Mesothelial cell of epicardium (in vitro differentiated cells): ENCODE results near the gene DHX38. TPM values are rescaled to one million over a fixed set of nuclear protein-coding genes. Genes with fewer than 3 reads are reported as not detected.
"Not testable (repeated sequence)": the region's sequence is repeated elsewhere in the genome, so short reads cannot be mapped to it uniquely, and the experiment has no call there.

Source experiments
- DNase-seq, 2 experiments: peaks; one replicate each; pipeline ENCODE4 v3.0.0; 2021; ENCODE audit warnings: low spot score in 2 of 2; ENCODE audit not compliant: unreplicated experiment in 2 of 2
- H3K27ac Mint-ChIP-seq: 2 replicates; pipeline ENCODE4 v1.8.0; 2021; ENCODE audit warnings: mixed read lengths
- H3K27me3 Mint-ChIP-seq: 2 replicates; pipeline ENCODE4 v1.8.0; 2021; ENCODE audit warnings: low read depth, mixed read lengths
- H3K36me3 Mint-ChIP-seq: 2 replicates; pipeline ENCODE4 v1.8.0; 2021; ENCODE audit warnings: mixed read lengths
- H3K4me1 Mint-ChIP-seq: 2 replicates; pipeline ENCODE4 v1.8.0; 2021; ENCODE audit warnings: mixed read lengths
- H3K4me3 Mint-ChIP-seq: 2 replicates; pipeline ENCODE4 v1.8.0; 2021; ENCODE audit warnings: mild to moderate bottlenecking, moderate library complexity, mixed read lengths
- H3K9me3 Mint-ChIP-seq: 2 replicates; pipeline ENCODE4 v1.8.0; 2021; ENCODE audit warnings: mixed read lengths
- total RNA-seq: library from RNA; stranded (reverse); gene quantifications from 3 replicates; pipeline ENCODE4 v1.2.1, GENCODE V29; 2021
- TF ChIP-seq, protein P1 (sequence below): fragments of 200-600 bp; sonication (generic); IDR thresholded peaks from one replicate; pipeline ENCODE4 v1.5.0; 2021; ENCODE audit warnings: antibody characterized with exemption; ENCODE audit not compliant: unreplicated experiment

The DHX38 gene
- total RNA-seq, 1 donor from 2014 or later: 90.9 TPM

DNA sequence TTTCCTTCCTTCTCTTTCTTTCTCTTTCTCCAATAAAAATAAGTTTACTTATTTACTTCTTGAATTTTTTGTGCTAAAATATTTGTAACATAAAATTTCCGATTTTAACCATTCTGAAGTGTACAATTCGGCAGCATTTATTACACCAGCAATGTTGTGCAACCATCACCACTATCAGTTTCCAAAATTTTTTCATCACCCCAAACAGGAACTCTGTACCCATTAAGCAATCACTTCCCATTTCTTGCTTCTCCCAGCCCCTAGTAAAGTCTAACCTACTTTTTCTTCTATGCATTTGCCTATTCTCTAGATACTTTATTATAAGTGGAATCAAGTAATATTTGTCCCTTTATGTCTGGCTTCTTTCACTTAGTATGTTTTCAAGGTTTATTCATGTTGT lies 41.8 kb upstream of the DHX38 start:
- TF ChIP-seq, protein P1, sequence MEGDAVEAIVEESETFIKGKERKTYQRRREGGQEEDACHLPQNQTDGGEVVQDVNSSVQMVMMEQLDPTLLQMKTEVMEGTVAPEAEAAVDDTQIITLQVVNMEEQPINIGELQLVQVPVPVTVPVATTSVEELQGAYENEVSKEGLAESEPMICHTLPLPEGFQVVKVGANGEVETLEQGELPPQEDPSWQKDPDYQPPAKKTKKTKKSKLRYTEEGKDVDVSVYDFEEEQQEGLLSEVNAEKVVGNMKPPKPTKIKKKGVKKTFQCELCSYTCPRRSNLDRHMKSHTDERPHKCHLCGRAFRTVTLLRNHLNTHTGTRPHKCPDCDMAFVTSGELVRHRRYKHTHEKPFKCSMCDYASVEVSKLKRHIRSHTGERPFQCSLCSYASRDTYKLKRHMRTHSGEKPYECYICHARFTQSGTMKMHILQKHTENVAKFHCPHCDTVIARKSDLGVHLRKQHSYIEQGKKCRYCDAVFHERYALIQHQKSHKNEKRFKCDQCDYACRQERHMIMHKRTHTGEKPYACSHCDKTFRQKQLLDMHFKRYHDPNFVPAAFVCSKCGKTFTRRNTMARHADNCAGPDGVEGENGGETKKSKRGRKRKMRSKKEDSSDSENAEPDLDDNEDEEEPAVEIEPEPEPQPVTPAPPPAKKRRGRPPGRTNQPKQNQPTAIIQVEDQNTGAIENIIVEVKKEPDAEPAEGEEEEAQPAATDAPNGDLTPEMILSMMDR: no peak
- no peak for DNase-seq
- H3K36me3 Mint-ChIP-seq: peaks cover 3% of the 10 kb centered on the region

DNA sequence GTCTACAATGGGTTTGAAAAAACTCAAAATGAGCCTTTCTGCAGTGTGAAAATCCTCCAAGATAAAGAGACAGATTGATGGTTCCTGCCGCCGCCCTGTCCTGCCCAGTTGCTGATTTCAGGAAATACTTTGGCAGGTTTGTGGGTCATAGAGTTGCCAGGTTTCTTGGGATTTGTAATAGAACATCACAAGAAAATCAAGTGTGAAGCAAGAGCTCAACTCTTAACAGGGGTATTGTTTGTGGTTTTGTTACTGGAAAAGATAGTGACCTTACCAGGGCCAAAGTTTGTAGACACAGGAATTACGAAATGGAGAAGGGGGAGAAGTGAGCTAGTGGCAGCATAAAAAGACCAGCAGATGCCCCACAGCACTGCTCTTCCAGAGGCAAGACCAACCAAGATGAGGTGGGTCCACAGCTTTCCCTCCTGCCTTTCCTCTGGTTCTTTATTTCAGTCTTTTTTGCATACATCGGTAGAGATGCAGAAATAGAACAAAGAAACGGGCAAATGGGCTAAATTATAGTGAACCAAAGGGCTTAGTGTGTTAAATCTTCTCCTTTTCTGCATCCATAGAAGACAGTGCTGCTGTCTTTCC lies 39.3 kb upstream of the DHX38 start, which contains the start of gene HP:
Gene HP, plus strand, starts transcription at position 252 of the 594 bp plus-strand sequence. Its CDS starts 148 bp downstream, at position 400.
- not testable (repeated sequence) for H3K4me1 Mint-ChIP-seq, H3K4me3 Mint-ChIP-seq, DNase-seq, H3K36me3 Mint-ChIP-seq, H3K9me3 Mint-ChIP-seq, H3K27ac Mint-ChIP-seq
- peaks cover 12% of the 10 kb centered on the region for H3K27me3 Mint-ChIP-seq

More for the DNA sequence above, 41.8 kb upstream of the DHX38 start:
- H3K27ac Mint-ChIP-seq: no peak overlapping the region
- H3K4me1 Mint-ChIP-seq: no peaks in the 10 kb centered on the region
- peaks cover 10% of the 10 kb centered on the region for H3K27me3 Mint-ChIP-seq
- peaks cover 14% of the 10 kb centered on the region for H3K9me3 Mint-ChIP-seq
- H3K4me3 Mint-ChIP-seq: no peak overlapping the region

DNA sequence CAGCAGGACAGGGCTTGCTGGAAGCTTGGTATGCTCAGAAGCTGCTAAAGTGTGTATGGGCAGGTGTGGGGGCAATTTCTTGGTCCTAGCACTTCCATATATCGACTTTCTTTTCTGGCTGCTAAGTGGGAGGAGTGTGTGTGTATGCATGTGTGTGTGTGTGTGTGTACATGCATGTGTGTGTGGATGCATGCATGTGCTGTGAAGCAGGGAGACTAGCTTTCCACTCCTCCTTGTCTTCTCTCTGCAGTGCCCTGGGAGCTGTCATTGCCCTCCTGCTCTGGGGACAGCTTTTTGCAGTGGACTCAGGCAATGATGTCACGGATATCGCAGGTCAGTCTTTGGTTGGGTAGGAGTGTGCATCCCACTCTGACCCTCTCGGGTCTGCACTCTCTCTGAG lies 37.7 kb upstream of the DHX38 start:
- DNase-seq: no peak
- Mint-ChIP-seq H3K4me1 (no peaks in the 10 kb centered on the region), H3K36me3 (no peaks in the 10 kb centered on the region), H3K9me3 (no peaks in the 10 kb centered on the region), H3K4me3 (no peak overlapping the region), H3K27ac (no peak overlapping the region), H3K27me3 (peaks cover 12% of the 10 kb centered on the region)
- TF ChIP-seq, protein P1: no peak

DNA sequence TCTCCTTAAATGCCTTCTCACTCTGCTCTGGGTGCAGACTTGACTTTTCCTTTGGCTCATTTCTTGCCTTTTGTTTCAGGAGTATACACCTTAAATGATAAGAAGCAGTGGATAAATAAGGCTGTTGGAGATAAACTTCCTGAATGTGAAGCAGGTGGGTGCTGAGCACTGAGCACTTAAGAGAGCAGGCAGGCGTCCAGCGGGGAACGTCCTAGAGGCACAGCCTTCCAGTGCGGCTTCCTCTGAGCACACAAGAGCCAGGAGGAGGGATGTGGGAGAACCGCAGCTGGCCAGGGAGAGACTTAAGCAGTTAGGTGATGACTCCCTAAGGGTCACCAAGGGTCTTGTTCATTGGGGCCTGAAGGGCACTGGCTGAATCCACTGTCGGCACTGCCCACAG lies 36.3 kb upstream of the DHX38 start:
- not testable (repeated sequence) for H3K4me1 Mint-ChIP-seq, DNase-seq, H3K4me3 Mint-ChIP-seq, H3K36me3 Mint-ChIP-seq, H3K27me3 Mint-ChIP-seq, H3K9me3 Mint-ChIP-seq, H3K27ac Mint-ChIP-seq

DNA sequence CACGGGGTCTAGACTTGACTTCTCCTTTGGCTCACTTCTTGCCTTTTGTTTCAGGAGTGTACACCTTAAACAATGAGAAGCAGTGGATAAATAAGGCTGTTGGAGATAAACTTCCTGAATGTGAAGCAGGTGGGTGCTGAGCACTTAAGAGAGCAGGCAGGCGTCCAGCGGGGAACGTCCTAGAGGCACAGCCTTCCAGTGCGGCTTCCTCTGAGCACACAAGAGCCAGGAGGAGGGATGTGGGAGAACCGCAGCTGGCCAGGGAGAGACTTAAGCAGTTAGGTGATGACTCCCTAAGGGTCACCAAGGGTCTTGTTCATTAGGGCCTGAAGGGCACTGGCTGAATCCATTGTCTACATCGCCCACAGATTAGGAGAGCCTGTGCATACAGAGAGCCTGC lies 34.6 kb upstream of the DHX38 start:
- DNase-seq, H3K9me3 Mint-ChIP-seq, H3K36me3 Mint-ChIP-seq, H3K27me3 Mint-ChIP-seq, H3K4me1 Mint-ChIP-seq, H3K4me3 Mint-ChIP-seq, H3K27ac Mint-ChIP-seq: not testable (repeated sequence)

DNA sequence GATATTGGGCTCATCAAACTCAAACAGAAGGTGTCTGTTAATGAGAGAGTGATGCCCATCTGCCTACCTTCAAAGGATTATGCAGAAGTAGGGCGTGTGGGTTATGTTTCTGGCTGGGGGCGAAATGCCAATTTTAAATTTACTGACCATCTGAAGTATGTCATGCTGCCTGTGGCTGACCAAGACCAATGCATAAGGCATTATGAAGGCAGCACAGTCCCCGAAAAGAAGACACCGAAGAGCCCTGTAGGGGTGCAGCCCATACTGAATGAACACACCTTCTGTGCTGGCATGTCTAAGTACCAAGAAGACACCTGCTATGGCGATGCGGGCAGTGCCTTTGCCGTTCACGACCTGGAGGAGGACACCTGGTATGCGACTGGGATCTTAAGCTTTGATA lies 33.2 kb upstream of the DHX38 start:
- H3K4me3 Mint-ChIP-seq: no peak overlapping the region
- no peaks in the 10 kb centered on the region for H3K4me1 Mint-ChIP-seq
- H3K27ac Mint-ChIP-seq: no peak overlapping the region
- H3K9me3 Mint-ChIP-seq: no peaks in the 10 kb centered on the region
- no peak for DNase-seq
- peaks cover 3% of the 10 kb centered on the region for H3K36me3 Mint-ChIP-seq
- TF ChIP-seq, protein P1: no peak
- peaks cover 2% of the 10 kb centered on the region for H3K27me3 Mint-ChIP-seq

DNA sequence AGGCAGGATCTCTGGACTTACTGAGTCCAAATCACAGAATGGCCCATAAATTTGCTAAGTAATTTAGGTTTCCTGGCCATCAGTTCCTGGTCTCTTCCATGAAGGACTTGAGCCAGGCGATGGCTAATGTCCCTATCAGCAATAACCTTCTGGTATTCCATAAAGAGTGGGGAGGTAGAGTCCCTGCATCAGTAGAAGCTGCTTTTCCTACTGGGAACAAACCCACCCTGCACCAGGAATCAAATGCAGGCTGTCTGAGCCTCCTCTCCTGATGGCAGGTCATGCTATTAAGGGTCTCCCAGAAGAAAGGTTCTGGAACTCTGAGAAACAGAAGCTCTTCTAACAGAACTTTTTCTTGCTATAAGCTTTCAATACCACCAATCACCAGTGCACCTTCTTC lies 32.1 kb upstream of the DHX38 start:
- Mint-ChIP-seq H3K27me3 (peaks cover 2% of the 10 kb centered on the region), H3K36me3 (peaks cover 3% of the 10 kb centered on the region), H3K27ac (no peak overlapping the region), H3K4me3 (no peak overlapping the region), H3K9me3 (no peaks in the 10 kb centered on the region), H3K4me1 (no peaks in the 10 kb centered on the region)
- no peak for DNase-seq
- TF ChIP-seq, protein P1: no peak
